Measurements from ENCODE around the gene DCLK1. TPM values are rescaled to one million over a fixed set of nuclear protein-coding genes. Genes with fewer than 3 reads are reported as not detected.
A peak's percentile ranks its signal among the peaks of the same experiment; 100 is the strongest.

DCLK1 gene
- total RNA-seq, 6 experiments from 2014 or later: 0.07 to 0.12 (median 0.10) TPM; not detected in 2

DNA sequence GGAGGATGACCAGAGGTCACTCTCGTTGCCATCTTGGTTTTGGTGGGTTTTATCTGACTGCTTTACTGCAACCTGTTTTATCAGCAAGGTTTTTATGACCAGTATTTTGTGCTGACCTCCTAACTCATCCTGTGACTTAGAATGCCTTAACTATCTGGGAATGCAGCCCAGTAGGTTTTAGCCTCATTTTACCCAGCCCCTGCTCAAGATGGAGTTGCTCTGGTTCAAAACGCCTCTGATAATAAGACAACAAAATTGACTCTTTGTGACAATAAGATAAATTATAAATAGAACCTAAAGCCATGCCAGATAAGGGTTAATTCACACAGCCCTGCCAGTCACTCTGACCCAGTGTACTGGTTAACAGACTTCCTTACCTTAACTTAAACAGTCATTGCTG lies 387.0 kb downstream of the DCLK1 start:
- Histone ChIP-seq H3K27ac (no peak overlapping the region), H3K36me3 (no peaks in the 10 kb centered on the region), H3K4me3 (no peak overlapping the region), H3K9me3 (no peaks in the 10 kb centered on the region), H3K4me1 (no peaks in the 10 kb centered on the region), H3K27me3 (no peaks in the 10 kb centered on the region)
- TF ChIP-seq, protein P1, sequence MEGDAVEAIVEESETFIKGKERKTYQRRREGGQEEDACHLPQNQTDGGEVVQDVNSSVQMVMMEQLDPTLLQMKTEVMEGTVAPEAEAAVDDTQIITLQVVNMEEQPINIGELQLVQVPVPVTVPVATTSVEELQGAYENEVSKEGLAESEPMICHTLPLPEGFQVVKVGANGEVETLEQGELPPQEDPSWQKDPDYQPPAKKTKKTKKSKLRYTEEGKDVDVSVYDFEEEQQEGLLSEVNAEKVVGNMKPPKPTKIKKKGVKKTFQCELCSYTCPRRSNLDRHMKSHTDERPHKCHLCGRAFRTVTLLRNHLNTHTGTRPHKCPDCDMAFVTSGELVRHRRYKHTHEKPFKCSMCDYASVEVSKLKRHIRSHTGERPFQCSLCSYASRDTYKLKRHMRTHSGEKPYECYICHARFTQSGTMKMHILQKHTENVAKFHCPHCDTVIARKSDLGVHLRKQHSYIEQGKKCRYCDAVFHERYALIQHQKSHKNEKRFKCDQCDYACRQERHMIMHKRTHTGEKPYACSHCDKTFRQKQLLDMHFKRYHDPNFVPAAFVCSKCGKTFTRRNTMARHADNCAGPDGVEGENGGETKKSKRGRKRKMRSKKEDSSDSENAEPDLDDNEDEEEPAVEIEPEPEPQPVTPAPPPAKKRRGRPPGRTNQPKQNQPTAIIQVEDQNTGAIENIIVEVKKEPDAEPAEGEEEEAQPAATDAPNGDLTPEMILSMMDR (IDR thresholded peaks at IDR 0.05): no peak
- no peak for TF ChIP-seq POLR2A (IDR thresholded peaks at IDR 0.05)
- ATAC-seq (no peak), DNase-seq (no peak)
- WGBS (ENCODE audit: insufficient coverage, low coverage, low lambda C conversion rate, missing lambda C conversion rate): 41% methylated on average over 2 of the region's 2 CpGs
- intact Hi-C loops (cut with DNase I): no loop called here

DNA sequence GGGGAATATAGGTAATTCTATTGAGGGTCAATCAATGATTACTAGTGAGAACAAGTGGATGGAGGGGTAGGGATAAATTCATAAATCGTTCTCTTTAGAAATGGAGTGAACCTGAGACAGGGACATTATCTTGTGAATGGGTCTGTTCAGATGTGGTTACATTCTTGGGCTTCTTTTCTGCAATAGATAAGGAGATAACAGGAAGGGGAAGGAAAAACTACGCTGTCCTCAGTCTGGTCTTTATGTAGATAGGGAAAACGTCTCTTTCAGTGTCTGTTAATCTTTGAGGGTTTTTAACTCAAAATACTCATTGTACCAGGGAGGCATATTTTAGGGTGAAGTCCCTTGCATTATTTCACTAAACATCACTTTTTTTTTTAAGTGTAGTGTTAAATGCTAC lies 388.0 kb downstream of the DCLK1 start:
- 19% methylated on average over 3 of the region's 3 CpGs for WGBS (ENCODE audit: insufficient coverage, low coverage, low lambda C conversion rate, missing lambda C conversion rate)
- Histone ChIP-seq H3K27me3 (no peaks in the 10 kb centered on the region), H3K9me3 (no peaks in the 10 kb centered on the region), H3K27ac (no peak overlapping the region), H3K4me3 (no peak overlapping the region), H3K36me3 (no peaks in the 10 kb centered on the region), H3K4me1 (no peaks in the 10 kb centered on the region)
- intact Hi-C loops (cut with DNase I): no loop called here
- DNase-seq (no peak), ATAC-seq (no peak)
- no peak for TF ChIP-seq POLR2A (IDR thresholded peaks at IDR 0.05)
- TF ChIP-seq, protein P1 (IDR thresholded peaks at IDR 0.05): no peak

DNA sequence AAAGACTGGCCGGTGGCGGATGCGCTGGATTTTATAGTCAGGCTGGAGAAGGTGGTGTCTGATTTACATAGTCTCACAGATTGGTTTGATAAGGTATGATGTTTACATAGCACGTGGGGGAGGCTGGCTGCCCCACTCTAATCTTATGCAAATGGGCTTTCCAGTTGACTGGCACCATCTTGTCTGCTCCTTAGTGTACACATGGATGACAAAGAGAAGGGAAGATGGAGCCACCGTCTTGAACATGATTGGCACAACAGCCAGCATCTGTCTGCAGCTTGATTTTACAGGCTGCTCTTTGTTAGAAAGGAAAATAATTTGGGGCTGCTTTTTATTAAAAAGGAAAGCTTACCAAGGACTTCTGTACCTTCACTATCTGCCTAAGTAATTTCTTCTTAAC lies 389.5 kb downstream of the DCLK1 start:
- Histone ChIP-seq H3K27me3 (no peaks in the 10 kb centered on the region), H3K36me3 (no peaks in the 10 kb centered on the region), H3K4me1 (no peaks in the 10 kb centered on the region), H3K4me3 (no peak overlapping the region), H3K9me3 (no peaks in the 10 kb centered on the region), H3K27ac (no peak overlapping the region)
- DNase-seq (no peak), ATAC-seq (no peak)
- TF ChIP-seq, protein P1 (IDR thresholded peaks at IDR 0.05): no peak
- TF ChIP-seq POLR2A (IDR thresholded peaks at IDR 0.05): no peak
- intact Hi-C loops (cut with DNase I): no loop called here
- 77% methylated on average over 4 of the region's 5 CpGs for WGBS (ENCODE audit: insufficient coverage, low coverage, low lambda C conversion rate, missing lambda C conversion rate)

DNA sequence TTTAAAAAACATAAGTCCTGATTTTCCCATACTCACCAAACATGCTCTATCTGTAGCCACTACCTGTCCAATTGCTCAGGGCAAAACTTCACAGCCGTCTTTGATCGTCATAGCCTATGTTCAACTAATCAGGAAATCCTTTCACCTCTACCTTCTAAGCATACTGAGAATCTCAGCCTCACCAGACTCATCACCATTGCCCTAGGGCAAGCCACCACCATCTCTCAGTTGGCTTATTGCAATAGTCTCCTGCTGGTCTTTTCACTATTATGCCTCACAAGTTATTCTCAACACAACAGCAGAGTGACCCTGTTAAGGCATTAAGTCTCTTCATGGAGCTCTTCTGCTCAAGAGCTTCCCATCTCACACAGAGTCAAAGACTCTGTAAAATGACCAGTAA lies 394.3 kb downstream of the DCLK1 start:
- no peaks in the 10 kb centered on the region for H3K27me3 ChIP-seq
- no peaks in the 10 kb centered on the region for H3K4me1 ChIP-seq
- 40% methylated on average over 2 of the region's 2 CpGs for WGBS (ENCODE audit: insufficient coverage, low coverage, low lambda C conversion rate, missing lambda C conversion rate)
- no peak for DNase-seq
- intact Hi-C loops (cut with DNase I): no loop called here
- TF ChIP-seq, protein P1 (IDR thresholded peaks at IDR 0.05): no peak
- no peak for TF ChIP-seq POLR2A (IDR thresholded peaks at IDR 0.05)
- H3K36me3 ChIP-seq: no peaks in the 10 kb centered on the region
- H3K27ac ChIP-seq: no peak overlapping the region
- no peak overlapping the region for H3K4me3 ChIP-seq
- H3K9me3 ChIP-seq: no peaks in the 10 kb centered on the region
- ATAC-seq: no peak

DNA sequence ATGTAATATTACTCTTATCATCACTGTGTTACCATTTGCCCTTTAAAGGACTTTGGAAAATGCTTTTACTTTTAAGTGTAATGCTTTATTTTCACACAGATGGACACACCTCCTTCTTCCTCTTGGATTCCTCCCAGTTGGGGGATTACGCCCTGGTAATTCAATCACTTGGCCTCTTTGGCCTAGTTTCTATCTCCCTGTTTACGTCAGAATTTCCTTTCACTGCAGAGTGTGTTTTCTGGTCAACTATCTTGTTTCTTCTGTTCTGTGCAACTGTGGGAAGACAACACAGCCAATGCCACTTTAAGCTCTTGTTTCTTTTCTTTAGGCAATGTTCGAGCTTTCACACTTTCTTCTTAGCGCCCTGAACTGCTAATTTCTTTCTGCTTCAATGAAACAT lies 397.4 kb downstream of the DCLK1 start:
- Histone ChIP-seq H3K36me3 (no peaks in the 10 kb centered on the region), H3K27ac (no peak overlapping the region), H3K9me3 (no peaks in the 10 kb centered on the region), H3K4me1 (no peaks in the 10 kb centered on the region), H3K27me3 (no peaks in the 10 kb centered on the region), H3K4me3 (no peak overlapping the region)
- peak; percentile 20 to 64 (median 40) for ATAC-seq
- no peak for DNase-seq
- intact Hi-C loops (cut with DNase I): no loop called here
- 50% methylated on average over 4 of the region's 4 CpGs for WGBS (ENCODE audit: insufficient coverage, low coverage, low lambda C conversion rate, missing lambda C conversion rate)
- TF ChIP-seq POLR2A (IDR thresholded peaks at IDR 0.05): no peak
- TF ChIP-seq, protein P1 (IDR thresholded peaks at IDR 0.05): no peak

Measured in right lobe of liver (tissue), 6 donors.